GM20000 (cell line): Measurements from ENCODE around the gene CHST1.

Source experiments
- DNase-seq: peaks from one replicate; pipeline ENCODE4 v3.0.0; 2012; ENCODE audit warnings: low spot score
- CTCF ChIP-seq: IDR thresholded peaks from 2 replicates; pipeline ENCODE4 v1.5.1; 2012; ENCODE audit warnings: mild to moderate bottlenecking, control low read depth; ENCODE audit errors: extremely low read depth, missing control alignments

Gene CHST1

GRCh38 chr11:45662096-45662664 is 3.2 kb downstream of the CHST1 start:
- no peak for TF ChIP-seq CTCF
- no peak for DNase-seq

DNA sequence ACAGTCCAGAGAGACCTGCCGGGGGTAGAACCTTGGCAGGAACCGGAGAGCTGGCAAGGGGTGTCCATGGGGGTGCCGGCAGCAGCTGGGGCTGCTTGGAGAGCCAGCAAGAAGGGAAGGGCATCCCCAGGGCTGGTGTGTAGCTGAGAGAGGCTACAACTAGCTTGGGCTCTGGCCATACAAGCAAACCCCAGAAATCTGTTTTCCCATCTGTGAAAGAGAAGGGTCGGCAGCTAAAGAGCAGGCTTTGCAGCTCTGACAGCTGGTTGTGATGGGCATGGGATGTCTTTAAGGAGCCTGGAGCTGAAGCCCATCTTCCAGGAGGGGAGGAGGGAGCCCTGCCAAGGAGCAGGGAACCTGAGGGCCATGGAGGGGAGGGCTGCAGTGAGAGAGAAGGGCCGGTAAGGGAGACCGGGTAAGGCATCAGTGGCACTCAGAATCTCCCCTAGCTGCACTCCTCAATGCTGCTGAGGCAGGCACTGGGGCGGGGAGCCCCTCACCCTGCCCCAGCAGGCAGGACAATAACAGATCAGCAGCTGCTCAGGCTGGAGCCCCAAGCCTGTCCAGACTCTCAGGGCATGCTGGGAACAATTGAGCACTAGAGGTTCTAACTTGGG is 3.9 kb downstream of the CHST1 start:
- DNase-seq, result no peak
- TF ChIP-seq CTCF, result no peak

DNA sequence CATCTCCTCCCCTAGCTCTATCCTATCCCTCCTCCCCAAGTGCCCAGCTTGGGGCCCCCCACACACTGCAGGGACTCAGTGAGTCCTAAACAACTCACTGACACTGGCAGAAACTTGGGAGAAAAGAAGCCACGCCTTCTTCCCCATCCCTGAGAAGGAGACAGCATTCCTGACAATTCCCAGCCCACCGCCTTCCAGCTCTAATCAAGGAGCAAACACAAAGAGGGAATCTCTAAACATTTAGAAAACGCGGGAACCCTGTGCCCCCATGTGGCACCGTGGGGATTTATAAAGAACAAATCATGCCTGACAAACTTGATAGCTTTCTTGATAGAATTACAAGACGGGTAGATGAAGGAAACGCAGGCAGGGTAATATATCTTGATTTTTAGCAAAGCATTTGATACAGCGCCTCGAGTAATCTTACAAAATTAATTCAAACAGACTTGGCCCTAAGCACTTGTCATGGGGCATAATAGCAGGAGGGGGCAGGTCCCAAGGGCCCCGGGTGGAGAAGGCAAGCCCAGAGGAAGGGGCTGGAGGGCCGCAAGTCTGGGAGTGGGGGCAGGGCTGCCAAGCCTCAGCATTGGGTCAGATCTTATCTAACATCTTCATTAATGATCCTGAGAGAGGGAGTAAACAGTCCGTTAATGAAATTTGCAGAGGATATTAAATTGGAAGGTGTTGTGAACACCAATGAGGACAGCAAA is 4.5 kb downstream of the CHST1 start:
- DNase-seq, result no peak
- no peak for TF ChIP-seq CTCF

GRCh38 chr11:45659818-45660160 is 5.6 kb downstream of the CHST1 start:
- no peak for TF ChIP-seq CTCF
- no peak for DNase-seq

DNA sequence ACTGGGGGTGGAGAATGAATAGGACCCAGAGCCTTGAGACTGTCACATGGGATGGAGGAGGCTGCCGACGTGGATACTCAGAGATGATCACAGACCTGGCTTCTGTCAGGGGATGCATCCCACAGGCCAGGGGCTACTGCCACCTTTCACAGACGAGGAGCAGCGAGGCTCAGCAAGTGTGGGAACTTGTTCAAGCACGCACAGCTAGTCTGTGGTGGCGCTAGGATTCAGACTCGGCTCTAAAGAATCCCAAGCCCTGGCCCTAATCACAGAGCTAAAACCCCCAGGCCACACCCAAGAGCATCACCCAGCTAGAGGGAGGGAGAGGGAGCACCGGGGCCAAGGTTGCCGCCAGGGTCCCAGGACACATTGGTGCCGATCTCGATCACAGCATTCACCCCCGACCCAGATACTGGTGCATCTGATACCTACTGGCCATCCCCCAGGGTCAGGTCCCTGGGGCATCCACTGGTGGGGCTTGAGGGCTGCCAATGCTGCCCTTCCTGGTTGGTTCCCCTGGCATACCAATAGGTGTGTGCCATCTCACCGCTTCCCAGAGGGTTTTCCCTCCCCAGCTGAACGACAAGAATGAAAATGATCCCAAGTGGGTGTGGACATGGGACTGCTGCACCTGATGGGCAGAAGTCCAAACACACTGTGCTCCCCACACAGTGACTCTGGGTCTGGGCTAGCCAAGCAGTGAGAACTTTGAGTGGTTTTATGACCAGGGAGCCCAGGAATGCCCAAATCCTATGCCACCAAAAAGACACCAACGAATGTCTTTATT is 6.2 kb downstream of the CHST1 start:
- DNase-seq, result no peak
- TF ChIP-seq CTCF, result no peak

DNA sequence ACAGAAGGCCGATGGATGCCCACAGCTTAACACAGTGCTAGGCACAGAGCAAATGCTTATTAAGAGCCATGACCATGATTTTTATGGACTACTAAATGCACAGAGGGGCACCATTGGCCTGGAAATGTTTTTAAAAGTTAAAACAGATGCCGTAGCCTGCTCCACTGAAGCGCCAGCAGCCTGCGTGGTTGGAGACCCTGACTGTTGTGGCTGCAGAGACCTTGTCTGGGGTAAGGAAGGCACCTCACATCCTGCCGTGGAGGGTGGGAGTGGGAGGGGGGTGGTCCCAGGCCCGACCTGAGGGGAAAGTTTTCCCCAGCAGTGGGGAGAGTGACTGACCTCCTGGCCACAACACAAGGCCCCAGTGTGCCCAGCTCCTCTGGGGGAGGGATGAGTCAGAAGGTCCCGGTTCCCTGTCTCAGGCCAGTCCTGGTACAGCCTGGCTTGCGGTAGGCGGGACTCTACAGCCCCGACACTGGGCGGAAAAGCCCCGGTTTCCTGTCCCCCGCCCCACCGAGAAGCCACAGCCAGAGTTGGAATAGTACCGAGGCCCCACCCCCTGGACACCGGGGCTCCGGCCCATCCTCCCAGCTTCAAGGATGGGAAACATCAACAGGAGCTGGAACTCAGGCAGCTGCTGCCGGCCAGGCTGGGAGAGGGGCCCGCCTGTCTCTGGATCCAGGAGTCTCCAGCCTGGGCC is 7.0 kb downstream of the CHST1 start:
- DNase-seq, result no peak
- no peak for TF ChIP-seq CTCF
